NCI-H1417 (cell line): ENCODE data around the gene PIP5K1B.

Experiments
- DNase-seq, 3 experiments: peaks; one replicate each; lab custom pipeline; 2025; lab: John Stamatoyannopoulos, UW

PIP5K1B gene

DNA sequence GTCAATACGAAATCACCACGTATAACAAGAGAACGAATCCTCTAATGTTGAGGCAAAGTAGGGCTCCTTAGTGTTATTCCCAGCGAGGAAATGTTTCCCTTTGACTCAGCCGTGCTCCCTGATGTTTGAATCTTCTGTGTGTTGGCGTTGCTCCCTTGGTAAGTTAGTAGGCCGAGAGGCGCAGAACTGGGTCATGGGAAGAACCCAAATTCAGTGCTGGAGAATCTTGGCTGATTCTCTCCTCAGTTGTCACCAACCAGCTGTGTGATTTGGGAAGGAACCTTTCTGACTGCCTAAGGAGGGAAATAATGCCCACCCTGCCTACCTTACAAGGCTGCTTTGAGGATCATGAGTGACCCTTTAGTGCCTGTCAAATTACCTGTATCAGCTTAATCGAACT, 286.4 kb downstream of the PIP5K1B start:
- no peak for DNase-seq

- DNase-seq = no peak
These were observed 290.7 kb downstream of the PIP5K1B start for GRCh38 chr9:68995776-68996175.

DNA sequence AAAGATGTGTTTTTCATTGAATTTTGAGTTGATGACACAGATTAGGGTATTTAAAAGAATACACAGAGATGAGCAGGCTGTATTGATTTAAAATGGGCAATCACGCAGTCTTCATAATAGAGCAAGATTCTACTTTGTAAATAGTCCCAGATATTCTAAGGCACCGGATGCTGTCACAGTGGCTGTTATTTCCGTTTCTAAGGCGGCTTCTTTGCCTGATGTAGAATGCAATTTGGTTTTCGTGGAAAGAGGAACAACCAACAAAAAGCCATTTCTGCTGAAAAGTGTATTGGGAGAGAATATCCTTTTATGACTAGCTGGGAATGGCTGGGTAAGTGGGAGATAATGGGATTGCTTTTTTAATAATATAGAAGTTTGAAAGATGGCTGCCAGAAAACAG, 291.4 kb downstream of the PIP5K1B start:
- no peak for DNase-seq

DNA sequence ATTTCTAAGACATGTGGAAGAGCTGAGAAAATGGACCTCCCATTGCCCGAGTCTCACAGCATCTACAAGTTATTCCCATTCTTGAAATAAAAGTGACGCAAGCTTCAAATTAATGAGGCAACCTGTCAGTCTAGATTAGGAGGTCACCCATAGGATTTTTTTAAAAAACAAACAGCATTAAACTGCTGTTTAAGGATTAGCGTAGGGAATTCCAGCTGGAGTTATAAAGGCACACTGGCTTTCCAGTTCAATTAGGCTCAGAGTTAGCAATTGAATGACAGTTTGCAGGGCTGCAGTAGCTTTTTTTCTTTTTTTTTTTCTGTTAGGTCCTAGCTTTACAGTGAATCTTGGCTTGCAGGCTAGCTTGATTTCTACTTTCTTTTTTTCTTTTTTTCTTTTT, 292.6 kb downstream of the PIP5K1B start:
- DNase-seq = no peak

- DNase-seq = no peak
These were observed 293.3 kb downstream of the PIP5K1B start for GRCh38 chr9:68998385-68998784.

- DNase-seq = no peak
These were observed 293.8 kb downstream of the PIP5K1B start for GRCh38 chr9:68998812-68999211.

DNA sequence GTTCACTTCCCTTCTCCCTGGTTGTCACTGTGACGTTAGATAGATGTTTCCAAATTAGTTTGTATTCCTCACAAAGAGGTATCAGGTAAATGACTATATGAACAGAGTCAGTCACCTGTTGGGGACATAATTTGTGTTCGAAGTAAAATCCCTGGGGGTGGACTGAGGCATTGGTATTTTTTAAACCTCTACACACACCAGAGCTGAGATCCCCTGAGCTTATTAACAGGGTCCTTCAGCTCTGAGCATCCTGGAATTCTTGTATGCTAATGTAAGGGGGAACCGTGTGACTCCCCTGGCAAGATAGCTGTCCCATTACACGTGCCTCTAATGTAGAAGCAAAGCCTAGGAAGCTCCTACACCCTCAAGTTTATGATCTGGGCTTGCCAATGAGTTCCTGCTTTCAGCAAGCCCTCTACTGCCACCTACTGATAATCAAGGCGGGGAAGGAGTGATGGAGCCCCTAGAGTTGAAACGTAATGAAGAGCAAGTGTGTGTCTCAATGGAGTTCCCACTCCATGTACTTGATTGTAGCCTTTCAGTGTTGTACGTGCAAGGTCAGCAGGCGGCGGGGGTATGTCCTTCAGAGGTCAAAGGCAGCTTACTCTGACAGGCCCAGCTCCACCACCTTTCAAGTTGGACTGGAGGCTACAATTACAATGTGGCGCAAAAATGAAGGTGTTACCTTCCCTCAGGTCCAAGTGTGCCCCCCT, 294.5 kb downstream of the PIP5K1B start:
- DNase-seq = peak; percentile 46 to 92 (median 70)

- DNase-seq = no peak
These were observed 296.9 kb downstream of the PIP5K1B start for GRCh38 chr9:69001921-69002320.

- no peak for DNase-seq
These were observed 298.0 kb downstream of the PIP5K1B start for GRCh38 chr9:69003051-69003450.

DNA sequence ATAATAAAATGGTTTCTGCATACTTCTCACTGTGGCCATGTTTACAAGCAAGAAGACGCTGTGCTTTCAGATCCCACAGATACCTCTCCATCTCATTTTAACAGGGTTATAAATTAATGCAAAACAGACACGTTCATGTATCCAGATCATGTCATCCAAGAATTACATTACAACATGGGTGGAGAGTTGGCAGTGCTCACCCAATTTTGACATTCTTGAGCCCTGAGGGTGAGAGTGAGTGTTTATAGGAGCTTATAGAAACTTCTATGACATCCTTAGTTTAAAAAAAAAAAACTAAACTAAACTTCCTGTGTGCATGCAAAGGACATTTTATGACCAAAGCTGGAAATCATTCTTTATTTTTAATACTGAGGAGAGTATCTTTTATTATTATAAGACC, 299.8 kb downstream of the PIP5K1B start:
- DNase-seq = no peak

DNA sequence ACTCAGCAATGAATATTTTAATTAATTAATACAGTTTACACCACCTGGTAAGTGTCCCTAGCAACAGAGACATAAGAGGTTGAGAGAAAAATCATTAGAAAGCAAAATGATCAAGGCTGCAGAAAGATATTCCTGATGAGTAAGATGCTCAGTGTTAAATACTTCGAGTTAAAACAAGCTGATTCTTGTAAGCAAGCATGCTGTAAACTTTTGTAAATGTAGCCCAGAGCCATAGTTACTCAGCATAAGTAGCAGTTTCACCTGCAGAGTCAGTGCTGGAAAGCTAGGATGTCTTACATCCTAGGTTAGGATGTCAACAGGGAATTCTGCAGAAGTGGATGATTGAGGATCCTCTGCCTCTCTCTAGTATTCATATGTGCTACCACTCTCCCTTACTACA, 304.7 kb downstream of the PIP5K1B start:
- DNase-seq = no peak

DNA sequence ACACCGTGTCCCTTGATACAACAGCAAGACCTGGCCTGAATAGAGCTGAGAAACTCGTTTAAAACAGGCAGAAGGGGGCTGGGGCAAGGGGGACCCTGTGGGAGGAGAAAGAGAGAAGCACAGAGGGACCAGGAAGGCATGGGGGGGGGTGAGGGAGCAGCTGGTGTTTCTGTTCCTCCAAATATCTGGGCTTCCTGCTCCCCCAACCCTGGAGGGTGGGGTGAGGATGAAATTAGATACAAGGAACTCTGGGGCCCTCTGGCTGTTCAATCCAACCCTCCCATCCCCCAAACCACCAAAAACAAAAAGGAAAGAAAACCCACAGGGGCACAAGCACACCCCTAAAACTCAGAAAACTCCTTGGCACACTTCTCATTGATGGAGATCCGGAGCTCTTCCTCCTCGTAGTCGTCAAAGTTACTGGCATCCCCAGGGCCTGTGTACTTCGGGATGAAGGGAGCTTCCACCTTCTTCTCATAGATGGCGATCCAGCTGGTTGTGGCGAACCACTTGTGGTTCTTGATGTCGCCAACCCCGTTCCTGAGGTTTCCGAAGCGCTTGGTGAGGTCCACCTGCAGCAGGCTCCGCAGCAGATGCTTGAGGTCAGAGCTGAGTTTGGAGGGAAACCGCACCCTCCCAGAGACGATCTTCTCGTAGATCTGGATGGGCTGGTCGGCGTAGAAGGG, 307.8 kb downstream of the PIP5K1B start:
- no peak for DNase-seq

DNA sequence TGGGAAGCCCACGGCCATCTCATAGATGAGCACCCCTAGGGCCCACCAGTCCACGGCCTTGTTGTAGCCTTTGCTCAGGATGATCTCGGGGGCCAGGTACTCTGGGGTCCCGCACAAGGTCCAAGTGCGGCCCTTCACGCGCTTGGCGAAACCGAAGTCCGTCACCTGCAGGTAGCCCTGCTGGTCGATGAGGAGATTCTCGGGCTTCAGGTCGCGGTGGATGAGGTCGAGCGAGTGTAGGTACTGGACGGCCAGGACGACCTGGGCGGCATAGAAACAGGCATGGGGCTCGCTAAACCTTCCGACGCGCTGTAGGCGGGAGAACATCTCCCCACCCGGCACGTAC, 308.3 kb downstream of the PIP5K1B start:
- DNase-seq = no peak

- no peak for DNase-seq
These were observed 309.0 kb downstream of the PIP5K1B start, which contains the start of gene PRKACG for GRCh38 chr9:69014013-69014412. TSS of gene PRKACG (minus strand) at chr9:69014113. CDS start at chr9:69014092, 21 bp downstream.

DNA sequence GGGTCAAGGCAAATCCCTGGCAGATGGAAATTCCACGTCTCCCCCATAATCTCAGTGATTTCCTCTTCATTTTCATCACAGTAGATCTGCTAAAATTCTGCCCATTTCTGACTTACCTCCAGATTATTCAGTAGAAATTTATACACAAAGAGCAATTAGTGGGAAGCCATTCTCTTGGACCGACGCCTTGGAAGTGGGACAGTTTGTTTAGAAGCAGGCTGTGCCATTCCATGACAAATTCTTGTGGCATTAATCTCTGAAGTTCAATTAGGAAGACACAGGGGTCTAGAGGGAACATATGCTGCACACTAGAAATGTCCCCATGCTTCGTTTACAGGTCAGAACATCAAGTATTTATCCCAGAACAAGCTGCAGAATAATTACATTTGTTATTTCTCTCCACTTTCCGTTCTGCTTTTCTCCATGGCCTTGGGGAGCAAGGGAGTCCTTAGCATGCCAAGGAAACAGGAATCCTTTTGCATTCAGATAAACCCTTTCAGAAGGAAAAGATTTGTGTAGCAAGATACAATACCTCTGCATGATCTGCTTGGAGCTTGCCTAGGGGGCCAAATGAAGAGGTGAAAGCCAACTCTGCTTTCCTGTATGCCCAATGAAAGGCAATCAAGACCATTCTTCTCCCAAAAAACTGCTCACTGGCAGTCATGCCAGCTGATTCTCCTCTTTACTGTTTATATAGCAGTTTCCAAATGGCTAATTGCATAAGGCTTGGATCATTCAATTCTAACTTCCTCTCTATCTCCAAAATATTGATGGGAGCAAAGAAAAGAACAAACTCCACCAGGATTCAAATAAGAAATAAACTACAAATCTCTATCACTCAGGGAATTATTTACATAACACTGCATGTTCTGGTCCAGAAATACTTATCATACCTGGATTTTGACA, 311.4 kb downstream of the PIP5K1B start:
- no peak for DNase-seq

DNA sequence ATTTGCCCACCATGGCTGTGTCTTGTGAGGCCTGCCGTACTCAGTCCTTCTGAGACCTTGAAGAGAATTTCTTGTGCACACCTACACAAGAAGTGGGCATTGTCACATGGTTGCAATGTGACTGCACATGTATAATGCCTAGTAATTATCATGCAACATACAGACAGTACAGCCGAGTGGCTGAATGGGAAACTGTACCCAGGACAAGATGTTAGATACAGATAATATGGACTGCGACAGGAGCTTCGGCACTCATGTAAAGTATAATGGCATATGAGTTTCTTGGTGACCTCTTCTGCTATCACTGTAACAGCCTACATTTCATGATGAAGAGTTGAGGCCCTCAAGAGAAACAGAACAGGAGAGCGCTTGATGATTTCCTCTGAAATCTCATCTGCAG, 313.7 kb downstream of the PIP5K1B start:
- peak in 1 of 3 experiments; percentile 48 for DNase-seq

GRCh38 chr9:69019808-69020207, 314.8 kb downstream of the PIP5K1B start:
- peak in 1 of 3 experiments; percentile 42 for DNase-seq

GRCh38 chr9:69020301-69021145, 315.5 kb downstream of the PIP5K1B start:
- DNase-seq = peak in 1 of 3 experiments; percentile 39

DNA sequence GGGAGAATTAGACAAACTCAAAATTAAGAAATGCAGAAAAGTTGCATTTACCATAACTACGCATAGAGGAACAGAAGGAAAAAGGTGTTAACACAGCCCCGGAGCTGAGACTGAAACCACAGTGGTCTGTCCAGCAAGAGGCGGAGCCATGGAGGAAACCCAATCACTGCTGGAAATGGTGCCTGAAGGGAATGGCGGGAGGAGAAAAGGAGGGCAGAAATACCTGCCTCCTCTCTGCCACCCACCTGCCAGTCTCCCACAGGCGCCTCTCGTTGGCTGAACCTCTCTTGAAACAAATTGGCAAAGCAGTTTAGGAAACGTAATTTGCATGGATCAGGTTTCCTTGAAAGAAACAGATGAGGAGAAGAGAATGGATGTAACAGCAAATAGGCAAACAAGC, 318.6 kb downstream of the PIP5K1B start:
- DNase-seq = peak in 2 of 3 experiments; percentile 32 to 57

DNA sequence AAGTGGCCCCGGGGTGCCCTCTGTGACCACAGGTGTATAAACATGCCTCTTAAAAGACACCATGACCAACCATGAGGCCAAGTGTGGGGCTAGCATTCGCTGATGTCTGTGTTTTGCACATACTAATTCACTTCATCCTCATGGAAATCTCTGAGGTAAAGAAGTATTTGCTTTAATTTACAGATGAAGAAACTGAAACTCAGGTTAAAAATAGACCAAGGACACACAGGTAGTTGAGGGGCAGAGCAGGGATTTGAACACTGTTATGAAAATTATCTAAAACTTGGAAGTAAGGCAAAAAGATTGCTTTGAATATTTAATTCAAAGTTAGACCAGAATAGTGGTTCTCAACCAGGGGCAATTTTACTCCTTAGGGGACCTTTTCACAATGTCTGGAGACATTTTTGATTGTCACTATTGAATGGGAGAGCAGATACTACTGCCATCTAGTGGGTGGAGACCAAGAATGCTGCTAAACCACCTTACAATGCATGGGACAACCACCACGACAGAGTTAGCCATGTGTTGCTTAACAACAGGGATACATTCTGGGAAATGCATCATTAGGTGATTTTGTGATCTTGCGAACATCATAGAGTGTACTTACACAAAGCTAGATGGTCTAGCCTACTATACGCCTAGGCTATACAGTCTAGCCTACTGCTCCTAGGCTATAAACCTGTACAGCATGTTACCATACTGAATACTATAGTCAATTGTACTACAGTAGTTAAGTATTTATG, 322.5 kb downstream of the PIP5K1B start:
- DNase-seq = peak; percentile 40 to 86 (median 55)

DNA sequence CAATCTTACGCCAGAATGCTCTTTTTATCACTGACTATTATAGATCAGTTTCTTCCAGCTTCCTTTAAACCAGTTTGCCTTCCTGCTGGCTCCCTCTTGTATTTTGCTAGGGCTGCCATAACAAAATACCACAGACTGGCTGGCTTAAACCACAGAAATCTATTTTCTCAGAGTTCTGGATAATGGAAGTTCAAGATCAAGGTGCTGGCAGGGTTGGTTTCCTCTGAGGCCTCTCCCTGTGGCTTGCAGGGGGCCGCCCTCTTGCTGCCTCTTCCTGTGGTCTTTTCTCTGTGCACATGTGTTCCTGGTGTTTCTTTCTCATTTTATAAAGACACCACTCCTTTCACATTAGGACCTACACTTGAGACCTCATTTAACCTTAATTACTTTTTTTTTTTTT, 323.7 kb downstream of the PIP5K1B start:
- DNase-seq = no peak
